DOHH2 (cell line): Measurements from ENCODE around the gene OMP.

Source experiments
- EZH2phosphoT487 ChIP-seq: fragments of 200-600 bp; sonication (generic); IDR thresholded peaks from 2 replicates; pipeline ENCODE4 v1.6.1; 2017; ENCODE audit warnings: borderline replicate concordance, mild to moderate bottlenecking, antibody characterized with exemption, low read length, moderate library complexity, mixed read lengths
- TF ChIP-seq, protein P1 (sequence below): fragments of 200-600 bp; sonication (generic); IDR thresholded peaks from one replicate; pipeline ENCODE4 v1.5.1; 2014; ENCODE audit warnings: antibody characterized with exemption, mild to moderate bottlenecking, low read depth, low read length; ENCODE audit not compliant: poor library complexity, severe bottlenecking

DNA sequence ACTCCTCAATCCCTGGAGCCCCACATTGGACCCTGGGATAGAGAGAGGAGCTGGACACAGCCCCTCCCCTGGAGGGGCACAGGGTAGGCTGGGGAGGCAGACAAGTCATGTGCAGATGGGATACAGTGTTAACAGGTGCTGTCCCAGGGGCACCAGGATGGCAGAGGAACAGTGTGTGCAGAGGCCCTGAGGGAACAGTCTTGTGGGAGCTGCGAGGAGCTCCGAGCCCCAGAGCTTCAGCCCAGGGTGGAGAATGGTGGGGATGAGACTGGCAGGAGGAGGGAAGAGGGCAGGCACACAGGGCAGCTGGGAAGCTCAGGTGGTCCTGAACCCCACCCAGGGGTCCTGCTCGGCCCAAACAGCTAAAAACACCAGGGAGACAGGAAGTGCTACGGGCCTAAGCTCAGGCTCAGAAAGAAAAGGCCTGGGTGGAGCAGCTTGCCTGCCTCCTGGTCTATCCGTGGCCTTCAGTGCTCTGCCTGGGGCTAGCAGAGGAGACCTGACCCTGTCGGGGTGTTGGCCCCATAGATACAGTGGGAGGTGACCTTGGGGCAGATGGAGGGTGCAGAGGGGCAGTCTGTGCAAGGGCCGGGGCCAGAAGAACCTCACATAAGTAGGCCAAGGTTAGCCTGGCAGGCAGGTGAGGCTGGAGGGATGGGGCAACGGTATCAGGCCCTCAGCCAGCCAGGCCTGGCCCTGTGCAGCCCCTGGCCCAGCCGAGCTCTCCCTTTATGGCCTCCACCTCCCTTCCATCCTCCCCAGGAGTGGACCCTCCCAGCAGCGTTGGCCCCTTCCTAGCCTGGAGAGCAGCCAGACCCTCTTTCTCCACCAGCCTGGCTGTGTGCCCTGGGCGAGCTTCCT, 20.4 kb upstream of the OMP start:
- TF ChIP-seq, protein P1, sequence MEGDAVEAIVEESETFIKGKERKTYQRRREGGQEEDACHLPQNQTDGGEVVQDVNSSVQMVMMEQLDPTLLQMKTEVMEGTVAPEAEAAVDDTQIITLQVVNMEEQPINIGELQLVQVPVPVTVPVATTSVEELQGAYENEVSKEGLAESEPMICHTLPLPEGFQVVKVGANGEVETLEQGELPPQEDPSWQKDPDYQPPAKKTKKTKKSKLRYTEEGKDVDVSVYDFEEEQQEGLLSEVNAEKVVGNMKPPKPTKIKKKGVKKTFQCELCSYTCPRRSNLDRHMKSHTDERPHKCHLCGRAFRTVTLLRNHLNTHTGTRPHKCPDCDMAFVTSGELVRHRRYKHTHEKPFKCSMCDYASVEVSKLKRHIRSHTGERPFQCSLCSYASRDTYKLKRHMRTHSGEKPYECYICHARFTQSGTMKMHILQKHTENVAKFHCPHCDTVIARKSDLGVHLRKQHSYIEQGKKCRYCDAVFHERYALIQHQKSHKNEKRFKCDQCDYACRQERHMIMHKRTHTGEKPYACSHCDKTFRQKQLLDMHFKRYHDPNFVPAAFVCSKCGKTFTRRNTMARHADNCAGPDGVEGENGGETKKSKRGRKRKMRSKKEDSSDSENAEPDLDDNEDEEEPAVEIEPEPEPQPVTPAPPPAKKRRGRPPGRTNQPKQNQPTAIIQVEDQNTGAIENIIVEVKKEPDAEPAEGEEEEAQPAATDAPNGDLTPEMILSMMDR, result no peak
- TF ChIP-seq EZH2phosphoT487, result no peak
